HTR-8/SVneo (cell line): ENCODE measurements around the gene COIL.
A peak's percentile ranks its signal among the peaks of the same experiment; 100 is the strongest.

ENCODE experiments used
- DNase-seq: peaks from one replicate; pipeline ENCODE4 v3.0.0; 2011; ENCODE audit warnings: low spot score, mixed read lengths; ENCODE audit not compliant: insufficient read length
- FAIRE-seq: peaks from 2 replicates; lab custom pipeline; 2011; peaks lifted over from hg19 to GRCh38; lab: Jason Lieb, UNC

Gene COIL

DNA sequence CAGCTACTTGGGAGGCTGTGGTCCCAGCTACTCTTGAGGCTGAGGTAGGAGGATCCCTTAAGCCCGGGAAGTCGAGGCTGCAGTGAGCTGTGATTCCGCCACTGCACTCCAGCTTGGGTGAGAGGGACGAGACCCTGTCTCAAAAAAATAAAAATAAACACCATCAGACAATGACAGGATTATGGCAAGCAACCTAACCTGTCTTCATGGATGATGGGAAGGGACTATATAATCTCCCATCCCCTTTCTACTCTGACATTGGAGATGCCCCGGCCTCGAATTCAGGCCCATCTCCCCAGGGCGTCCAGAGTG is 47.9 kb downstream of the COIL start:
- no peak for DNase-seq
- no peak for FAIRE-seq

DNA sequence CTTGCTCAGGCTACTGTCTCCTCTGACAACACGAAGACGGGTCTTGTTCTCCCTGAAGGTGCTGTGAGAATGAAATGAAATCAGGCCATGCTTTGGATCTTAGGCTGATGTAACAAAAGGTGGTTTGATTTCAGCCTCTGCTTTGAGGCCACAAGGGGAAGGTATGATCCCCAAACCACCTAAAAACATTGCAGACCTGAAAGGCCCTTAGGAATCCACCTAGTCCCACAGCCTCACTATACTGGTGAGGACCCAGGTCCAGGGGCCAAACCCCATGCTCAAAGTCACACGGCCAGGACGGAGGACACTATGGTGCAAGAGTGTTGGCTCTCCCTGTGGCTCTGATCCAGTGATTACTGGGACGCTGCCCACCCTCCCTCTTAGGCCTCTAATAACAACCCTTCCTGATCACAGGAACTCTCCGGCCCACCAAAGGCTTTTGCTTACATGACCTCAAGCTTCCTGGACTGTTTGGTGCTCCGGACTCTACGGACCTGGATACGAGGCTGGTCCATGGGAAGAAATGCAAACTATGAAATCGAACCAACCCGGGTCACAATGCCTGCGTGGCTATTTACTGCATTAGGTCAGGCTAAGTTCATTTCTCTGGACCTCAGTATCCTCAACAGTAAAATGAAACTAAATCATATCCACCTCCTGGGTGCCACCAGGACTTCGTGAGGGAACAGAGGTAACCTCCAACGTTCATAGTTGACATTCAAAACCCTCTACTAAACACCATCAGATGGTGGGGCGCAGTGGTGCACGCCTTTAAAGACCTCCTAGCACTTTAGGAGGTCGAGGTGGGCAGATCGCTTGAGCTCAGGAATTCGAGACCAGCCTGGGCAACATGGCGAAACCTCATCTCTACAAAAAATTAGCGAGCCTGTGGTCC is 48.5 kb downstream of the COIL start:
- FAIRE-seq, result peak; percentile 40
- DNase-seq, result no peak

DNA sequence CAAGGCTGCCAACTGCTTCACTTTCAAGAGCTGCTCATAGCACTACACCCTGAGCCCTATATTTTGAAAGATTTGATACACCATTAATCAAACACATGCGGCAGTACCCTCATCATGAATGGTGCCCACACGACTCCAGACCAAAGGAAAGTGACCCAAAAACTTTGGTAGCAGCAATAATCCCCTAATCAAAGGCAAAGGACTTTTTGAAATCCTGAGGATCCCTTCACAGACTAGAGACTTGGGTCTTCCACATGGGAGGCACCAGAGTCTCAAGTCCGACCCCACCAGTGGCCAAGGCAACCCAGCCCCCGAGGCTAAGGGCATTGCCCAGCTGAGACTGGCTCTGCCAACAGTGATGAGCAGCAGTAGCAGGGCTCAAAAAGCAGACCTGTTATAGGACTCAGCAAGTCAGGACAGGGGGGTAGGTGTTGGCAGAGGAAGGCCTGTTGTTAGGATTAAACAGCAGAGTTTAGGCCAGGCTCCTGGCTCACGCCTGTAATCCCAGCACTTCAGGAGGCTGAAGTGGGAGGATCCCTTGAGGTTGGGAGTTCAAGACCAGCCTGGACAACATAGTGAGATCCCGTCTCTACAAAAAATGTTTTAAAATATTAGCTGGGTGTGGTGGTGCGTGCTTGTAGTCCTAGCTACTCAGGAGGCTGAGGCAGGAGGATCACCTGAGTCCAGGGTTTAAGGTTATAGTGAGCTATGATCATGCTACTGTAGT is 50.2 kb downstream of the COIL start:
- FAIRE-seq, result no peak
- no peak for DNase-seq

DNA sequence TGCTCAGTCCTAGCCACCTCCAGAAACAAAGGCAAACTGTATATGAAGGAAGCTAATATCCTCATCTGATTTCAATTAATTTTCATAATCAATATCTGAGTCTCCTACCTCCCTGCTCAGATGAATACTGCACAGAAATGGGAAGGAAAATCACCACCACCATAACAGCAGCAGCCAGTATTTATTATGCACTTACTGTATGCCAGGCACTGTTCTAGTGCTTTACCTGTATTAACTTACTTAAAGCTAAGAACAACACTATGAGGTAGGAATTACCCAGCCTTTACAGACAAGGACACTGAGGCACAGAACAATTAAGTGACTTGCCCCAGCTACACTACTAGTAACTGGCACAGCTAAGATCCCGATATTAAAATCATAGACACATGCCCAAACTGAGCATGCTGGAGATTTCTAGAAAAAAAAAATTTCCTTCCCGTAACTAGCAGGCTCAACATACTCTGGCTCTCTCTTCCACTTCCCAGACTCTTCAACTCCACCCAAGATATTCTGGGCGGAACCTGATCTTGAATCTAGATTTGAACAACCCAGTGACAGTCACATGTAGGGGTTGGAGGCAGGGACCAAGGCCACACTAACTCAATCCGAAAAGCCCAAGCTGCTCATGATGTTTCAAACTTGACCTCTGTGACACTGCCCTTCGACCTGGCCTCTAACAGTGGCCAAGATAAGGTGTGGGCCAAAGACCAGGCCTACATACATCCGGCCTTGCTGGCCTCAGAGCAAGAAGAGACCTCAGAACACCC is 50.9 kb downstream of the COIL start:
- peak; percentile 42 for FAIRE-seq
- no peak for DNase-seq

DNA sequence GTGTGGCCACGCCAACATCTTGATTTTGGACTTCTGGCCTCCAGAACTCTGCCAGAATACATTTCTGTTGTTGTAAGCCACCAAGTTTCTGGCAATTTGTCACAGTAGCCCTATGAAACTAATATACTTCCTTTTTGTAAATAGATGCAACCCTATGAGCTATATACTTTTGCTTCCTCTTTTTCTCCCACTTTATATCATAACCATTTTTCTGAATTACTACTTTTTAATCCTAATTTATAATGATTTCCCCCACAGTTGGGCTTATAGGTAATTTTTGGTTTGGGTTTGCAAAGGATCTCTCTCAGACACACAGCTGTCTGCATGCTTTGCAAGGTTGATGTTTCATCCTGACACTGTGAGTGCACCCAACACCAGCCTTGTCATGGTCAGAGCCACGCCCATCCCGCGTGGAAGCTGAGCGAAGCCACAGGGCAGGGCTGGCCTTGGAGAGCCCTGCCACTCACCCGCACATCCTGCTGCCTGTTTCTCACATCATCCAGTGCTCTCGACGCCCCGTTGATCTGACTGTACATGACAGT is 52.8 kb downstream of the COIL start:
- FAIRE-seq, result peak; percentile 74
- no peak for DNase-seq

DNA sequence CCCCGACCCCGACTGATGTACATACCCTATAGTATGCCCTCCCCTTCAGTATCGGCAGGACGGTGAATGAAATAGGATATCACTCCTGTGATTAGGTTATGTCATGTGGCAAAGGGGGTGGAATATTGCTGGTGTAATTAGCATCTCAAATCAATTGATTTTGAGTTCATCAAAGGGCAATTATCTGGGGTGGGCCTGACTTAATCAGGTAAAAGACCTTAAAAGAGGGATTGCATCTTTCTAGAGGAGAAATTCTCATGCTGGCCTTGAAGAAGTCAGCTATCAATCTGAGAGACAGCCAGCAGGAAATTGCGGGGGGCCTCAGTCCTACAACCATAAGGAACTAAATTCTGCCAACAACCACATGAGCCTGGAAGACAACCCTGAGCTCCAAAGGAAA is 57.3 kb downstream of the COIL start:
- FAIRE-seq (peak; percentile 62), DNase-seq (no peak)

DNA sequence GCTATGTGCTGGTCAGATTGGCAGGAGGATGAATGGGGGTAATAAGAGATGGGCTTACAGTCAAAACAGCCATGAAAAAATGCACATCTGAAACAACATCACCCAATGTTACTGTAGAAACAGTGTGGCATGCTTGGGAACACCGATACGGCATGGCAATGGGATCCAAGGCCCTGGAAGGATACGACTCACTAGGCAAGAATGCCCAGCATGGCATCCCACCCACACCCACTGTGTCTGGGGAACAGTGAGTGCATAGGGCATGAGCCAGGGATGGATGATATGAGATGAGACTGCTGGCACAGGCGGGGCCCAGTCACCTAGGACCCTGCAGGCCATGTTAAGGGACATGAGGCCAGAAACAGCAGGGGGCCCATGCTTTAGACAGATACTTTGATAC is 58.5 kb downstream of the COIL start:
- FAIRE-seq (peak; percentile 99), DNase-seq (peak; percentile 90)

DNA sequence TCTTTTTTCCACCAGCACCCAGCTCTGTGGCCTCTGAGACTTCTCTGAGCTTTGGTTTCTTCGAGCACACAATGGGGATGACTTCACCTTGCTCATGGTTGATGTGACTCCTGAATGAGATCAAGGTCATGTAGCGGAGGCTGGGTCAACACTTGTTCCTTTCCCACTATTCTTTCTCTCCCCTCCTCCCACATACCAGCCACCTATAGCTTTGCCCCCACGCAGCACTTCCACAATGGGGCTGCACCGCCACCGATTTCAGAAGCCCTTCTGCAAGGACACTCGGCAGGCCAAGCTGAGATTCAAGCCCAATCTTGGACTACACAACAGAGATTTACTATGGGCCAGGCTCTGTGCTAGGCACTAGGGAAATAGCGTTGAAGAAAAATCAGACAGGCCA is 61.4 kb downstream of the COIL start:
- FAIRE-seq (no peak), DNase-seq (no peak)

DNA sequence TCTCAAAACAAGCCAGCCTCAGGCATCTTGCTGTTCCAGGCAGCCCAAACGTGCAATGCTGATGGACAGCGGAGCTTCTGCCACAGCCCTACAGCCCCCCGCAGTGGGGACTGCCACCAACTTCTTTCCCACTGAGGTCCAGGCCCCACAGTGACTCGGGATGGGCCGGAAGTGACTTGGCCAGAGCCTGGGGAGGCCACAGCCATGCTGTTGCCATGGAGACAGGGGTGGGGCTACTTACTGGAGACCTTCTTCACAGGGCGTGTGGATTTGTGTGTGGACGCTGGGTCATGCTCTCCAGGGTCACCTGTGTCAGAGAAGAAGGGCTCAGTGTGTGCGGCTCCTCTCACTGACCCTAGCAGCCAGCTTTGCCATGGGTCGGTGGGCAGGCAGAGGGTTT is 62.0 kb downstream of the COIL start:
- no peak for DNase-seq
- FAIRE-seq, result no peak

DNA sequence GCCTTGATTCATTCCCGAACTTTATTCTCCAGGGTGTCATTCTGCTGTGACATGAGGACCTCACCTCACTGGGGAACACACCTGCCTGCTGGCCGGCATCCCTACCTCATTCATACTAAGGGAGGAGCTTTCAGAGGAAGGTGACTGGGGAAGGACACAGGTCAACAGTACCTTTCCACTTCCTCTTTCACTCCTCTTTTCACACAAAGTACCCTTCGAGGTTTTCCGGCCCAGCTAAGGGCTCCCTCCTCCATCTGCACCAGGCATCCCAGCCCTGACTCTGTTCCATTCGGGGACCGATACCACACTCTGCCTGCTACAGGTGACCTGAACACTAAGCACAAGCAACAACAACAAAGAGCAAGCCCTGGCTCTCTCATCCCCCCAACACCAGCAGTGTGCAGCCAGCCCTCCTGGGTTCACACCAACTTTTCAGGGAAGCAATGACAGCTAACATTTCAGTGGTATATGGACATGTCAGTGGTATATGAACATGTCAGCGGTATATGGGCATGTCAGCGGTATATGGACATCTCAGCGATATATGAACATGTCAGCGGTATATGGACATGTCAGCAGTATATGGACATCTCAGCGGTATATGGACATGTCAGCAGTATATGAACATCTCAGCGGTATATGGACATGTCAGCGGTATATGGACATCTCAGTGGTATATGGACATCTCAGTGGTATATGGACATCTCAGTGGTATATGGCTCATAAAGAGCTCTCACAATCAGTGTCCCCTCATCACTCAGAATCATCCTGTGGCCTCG is 63.0 kb downstream of the COIL start:
- DNase-seq, result no peak
- peak; percentile 38 for FAIRE-seq

DNA sequence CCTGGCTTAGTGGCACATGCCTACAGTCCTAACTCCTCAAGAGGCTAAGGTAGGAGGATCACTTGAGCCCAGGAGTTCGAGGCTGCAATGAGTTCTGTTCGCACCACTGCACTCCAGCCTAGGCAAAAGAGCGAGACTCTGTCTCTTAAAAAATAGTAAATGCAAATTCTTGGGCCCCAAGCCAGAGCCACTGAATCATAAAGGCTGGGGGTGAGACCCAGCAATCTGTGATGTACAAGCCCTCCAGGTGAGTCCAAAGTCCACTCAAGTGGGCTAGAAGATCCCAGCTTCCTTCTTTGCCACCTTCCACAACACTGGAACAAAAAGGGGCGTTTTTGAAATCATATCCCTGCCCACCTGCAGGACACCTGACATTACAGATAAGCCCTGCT is 63.9 kb downstream of the COIL start:
- DNase-seq, result no peak
- no peak for FAIRE-seq

DNA sequence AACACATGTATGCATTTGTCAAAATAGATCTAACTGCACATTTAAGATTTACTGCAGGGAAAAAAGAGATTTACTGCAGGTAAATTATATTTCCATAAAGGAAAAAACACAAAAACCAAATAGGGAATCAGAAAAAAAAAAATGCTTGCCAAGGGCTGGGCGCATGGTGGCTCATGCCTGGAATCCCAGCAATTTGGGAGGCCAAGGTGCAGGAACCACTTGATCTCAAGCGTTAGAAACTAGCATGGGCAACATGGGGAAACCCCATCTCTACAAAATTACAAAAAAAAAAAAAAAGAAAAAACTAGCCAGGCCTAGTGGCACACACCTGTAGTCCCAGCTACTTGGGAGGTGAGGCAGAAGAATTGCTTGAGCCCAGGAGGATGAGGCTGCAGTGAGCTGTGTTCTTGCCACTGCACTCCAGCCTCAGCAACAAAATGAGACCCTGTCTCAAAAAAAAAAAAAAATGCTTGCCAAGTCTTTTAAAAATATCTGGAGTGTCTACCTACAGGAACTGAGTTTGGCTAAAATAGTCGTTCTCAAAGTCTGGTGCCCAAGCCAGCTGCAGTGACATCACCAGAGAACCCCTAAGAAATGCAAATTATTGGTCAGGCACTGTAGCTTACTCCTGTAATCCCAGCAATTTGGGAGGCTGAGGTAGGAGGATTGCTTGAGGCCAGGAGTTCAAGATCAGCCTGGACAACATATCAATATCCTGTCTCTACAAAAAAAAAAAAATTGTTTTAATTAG is 64.5 kb downstream of the COIL start:
- DNase-seq, result no peak
- FAIRE-seq, result no peak

DNA sequence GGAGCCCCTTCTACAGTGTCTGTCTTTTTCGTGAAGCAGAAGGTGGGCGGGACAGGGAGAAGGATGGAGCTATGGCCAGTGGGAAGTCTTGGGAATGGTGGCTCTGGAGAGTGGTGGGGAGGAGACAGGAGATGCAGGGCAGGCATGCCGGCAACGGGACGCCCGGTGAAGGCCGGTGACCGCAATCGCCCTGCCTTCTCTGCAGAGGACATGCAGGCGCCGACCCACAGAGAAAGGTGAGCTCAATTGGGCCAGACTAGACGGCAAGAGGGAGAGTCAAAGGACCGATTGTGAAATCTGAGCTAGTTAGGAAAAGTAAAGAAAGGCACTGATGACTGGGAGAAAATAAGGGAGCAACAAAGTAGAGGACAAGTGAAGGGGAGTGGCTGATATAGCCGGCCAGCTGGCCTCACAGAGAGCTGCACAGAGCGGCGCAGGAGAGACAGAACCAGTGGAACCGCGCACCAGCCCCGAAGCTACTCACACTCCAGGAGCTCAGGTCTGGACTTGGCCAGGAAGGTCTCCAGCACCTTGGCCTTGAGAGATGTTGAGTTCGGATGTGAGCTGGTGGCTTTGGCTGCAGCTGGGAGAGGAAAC is 65.9 kb downstream of the COIL start:
- no peak for FAIRE-seq
- no peak for DNase-seq

DNA sequence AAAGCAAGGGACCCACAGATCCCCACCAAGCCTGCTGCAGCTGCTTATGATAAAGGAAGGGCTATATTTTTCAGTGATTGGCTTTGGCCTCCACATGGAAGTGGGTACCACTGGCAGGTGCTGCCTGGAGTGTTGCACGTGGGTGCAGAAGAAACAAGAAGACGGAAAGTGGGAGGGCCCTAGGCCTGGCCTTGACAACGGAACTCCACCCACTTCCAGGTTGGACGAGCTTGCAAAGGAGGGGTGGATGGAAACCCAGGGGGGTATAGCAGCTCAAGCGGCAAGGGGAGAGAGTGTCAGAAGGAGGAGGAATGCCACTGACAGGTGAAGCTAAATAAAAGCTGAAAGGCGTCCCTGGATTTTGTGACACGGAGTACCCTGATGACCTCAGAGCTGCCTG is 67.3 kb downstream of the COIL start:
- DNase-seq (no peak), FAIRE-seq (peak; percentile 9)

DNA sequence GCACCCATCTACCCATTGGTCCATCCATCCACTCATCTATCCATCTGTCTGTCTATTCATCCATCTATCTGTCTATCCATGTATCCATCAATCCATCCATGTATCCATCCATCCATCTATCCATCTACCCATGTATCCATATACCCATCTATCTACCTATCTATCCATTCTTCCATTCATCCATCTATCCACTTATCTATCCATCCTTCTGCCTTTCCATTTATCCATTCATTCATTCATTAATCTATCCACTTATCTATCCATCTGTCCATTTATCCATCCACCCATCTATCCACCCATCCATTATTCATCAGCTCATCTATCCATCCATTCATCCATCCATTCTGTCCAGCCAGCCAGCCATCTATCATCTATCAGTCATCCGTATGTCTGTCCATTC is 68.5 kb downstream of the COIL start:
- no peak for DNase-seq
- peak; percentile 13 for FAIRE-seq

DNA sequence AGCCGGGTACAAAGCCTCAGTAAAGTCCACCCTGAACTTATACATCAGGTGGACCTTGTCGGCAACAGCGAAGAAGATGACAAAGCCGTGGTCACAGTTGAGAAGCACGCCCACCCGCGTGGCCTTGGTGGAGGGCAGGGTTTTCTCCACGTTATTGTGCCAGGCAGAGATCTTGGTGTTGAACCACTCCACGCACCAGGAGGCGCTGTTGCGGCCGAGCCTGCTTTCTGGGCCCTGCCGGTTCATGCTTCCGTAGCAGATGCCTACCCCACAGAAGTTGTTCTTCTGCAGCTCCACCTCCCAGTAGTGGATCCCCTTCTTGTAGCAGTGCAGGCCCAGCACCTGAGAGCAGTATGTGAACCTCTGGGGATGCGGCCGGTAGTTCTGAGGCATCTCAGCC is 69.1 kb downstream of the COIL start:
- no peak for DNase-seq

DNA sequence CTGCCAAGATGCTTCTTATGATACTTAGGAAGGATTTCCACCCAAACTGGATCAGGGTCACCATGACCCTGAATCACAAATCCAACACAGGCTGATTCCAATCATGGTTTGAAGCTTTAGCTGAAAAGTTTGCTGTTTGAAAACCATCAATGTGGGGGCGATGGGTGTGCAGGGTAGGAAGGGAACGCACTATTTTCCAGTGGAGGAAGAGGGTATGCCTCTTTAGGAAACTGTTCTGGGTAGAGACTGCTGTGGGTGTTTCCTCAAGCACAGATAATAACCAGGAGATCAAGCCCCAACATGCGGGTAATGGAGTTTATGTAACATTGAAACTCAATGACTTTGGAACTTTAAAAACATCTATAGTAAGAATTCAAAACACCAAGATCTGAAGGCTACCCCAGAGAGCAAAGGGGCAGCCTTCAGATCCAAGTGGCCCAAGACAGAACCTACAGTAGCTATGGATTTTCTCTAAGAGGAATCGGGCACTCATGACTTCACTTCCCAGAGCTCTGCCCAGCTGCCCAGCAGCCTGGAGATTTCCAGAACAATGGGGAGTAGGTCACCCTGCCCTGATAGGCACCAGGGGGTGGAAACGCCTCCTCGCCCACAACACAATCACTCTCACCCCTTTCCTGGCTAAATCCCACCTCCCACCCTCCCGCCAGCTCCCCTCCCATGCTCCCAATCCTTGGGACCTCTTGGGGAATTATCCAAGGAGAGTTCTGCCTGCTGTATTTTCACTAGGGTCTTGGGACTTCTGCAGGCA is 69.8 kb downstream of the COIL start:
- no peak for FAIRE-seq
- no peak for DNase-seq

More for the DNA sequence above, 69.1 kb downstream of the COIL start:
- peak; percentile 26 for FAIRE-seq

DNA sequence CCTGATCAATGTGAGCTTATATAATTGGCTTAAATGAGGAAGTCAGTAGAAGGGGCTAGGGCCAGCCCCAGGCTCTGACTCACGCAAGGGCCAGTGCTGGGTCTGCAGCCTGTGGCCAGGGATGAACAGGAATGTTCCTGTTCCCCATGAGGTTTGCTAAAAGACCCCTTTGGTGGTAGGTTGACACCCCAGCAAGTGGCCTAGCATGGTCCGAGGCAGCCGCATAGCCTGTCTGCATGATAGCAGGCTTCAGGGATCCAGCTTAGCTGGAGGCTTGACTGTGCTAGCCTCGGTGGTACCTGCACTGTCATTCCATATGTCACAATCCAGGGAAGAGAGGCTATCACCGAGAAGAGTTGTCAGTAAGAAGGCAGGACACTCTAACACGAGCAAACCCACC is 70.5 kb downstream of the COIL start:
- DNase-seq, result no peak
- FAIRE-seq, result no peak
